Measurements from ENCODE around the gene EHBP1.

The EHBP1 gene

DNA sequence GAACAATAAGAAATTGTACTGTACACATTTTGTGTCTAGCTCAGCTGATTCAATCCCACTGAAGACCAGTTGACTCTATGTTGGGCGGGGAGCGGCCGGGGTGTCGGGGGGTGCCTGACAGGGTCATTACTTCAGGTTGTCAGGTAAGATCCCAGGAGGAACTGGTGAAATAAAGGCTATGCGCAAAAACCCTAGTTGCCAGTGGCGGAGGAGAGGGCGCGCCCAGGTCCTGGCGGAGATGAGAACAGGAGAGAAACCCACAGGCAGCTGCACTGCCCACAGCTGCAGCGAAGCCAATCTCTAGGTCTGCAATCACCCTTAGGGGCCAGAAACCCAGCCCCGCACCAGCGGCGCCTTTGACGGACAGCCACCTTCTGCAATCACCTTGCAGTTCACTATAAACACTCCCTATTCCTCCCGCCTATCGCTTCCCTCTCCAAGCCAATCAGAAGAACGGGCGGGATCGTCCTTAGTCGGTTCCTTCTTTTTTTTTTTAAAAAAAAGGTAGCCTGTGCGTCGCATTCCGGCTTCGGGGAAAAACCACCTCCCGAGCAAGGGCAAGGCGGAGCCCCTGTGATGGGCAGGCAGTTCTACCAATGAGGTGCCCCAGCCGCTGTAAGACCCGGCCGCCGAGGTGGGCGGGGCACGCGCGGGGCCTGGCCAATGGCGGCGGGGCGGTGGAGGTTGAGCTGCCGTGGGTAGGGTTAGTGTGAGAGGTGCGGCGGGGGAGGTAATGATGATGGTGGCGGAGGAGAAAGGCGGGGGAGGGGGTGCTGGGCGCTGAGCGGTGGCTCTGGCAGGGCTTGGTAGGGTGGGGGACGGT lies at the start of gene EHBP1:
TSS of gene EHBP1 (plus strand) at position 707 of the 823 bp plus-strand sequence. CDS start 1,479 bp downstream, outside the sequence.
- in situ Hi-C loops (cut with MboI; ENCODE audit: low sequenced_read_pairs, unreplicated experiment): no loop called here
- TF ChIP-seq, protein P1, sequence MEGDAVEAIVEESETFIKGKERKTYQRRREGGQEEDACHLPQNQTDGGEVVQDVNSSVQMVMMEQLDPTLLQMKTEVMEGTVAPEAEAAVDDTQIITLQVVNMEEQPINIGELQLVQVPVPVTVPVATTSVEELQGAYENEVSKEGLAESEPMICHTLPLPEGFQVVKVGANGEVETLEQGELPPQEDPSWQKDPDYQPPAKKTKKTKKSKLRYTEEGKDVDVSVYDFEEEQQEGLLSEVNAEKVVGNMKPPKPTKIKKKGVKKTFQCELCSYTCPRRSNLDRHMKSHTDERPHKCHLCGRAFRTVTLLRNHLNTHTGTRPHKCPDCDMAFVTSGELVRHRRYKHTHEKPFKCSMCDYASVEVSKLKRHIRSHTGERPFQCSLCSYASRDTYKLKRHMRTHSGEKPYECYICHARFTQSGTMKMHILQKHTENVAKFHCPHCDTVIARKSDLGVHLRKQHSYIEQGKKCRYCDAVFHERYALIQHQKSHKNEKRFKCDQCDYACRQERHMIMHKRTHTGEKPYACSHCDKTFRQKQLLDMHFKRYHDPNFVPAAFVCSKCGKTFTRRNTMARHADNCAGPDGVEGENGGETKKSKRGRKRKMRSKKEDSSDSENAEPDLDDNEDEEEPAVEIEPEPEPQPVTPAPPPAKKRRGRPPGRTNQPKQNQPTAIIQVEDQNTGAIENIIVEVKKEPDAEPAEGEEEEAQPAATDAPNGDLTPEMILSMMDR (IDR thresholded peaks at IDR 0.05; ENCODE audit: borderline replicate concordance, control extremely low read depth, extremely low read depth, insufficient read depth, missing control alignments): no peak
- peak; percentile 99 for DNase-seq (ENCODE audit: low spot score)

- TF ChIP-seq, protein P1 (IDR thresholded peaks at IDR 0.05; ENCODE audit: borderline replicate concordance, control extremely low read depth, extremely low read depth, insufficient read depth, missing control alignments): no peak
- in situ Hi-C loops (cut with MboI; ENCODE audit: low sequenced_read_pairs, unreplicated experiment): no loop called here
- DNase-seq (ENCODE audit: low spot score): no peak
Measured at GRCh38 chr2:62657783-62658182, 47.7 kb upstream of the EHBP1 start.

DNA sequence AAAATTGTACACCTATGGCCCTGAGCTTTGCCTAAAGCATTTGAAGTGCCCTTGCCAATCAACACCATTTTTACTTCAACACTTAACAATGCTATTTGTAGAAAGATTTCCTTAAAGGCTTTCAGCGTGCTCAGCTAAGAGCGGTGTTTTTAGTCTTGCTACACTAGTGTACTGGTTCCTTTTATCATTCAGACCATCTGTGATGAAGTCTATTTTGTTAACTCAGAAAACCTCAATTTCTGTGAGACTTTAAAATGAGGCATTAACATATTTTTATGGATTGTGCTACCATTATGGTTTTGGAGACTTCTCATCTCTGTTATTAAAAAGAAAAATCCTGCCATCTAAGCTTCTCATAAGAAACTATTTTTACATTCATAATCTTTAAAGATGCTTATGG lies 46.6 kb upstream of the EHBP1 start:
- in situ Hi-C loops (cut with MboI; ENCODE audit: low sequenced_read_pairs, unreplicated experiment): no loop called here

GRCh38 chr2:62660087-62660486 lies 45.4 kb upstream of the EHBP1 start:
- TF ChIP-seq, protein P1 (IDR thresholded peaks at IDR 0.05; ENCODE audit: borderline replicate concordance, control extremely low read depth, extremely low read depth, insufficient read depth, missing control alignments): no peak
- peak; percentile 34 for DNase-seq (ENCODE audit: low spot score)

More for the DNA sequence above, 46.6 kb upstream of the EHBP1 start:
- TF ChIP-seq, protein P1 (IDR thresholded peaks at IDR 0.05; ENCODE audit: borderline replicate concordance, control extremely low read depth, extremely low read depth, insufficient read depth, missing control alignments): no peak
- no peak for DNase-seq (ENCODE audit: low spot score)

GRCh38 chr2:62660582-62661262 lies 44.8 kb upstream of the EHBP1 start:
- in situ Hi-C loops (cut with MboI; ENCODE audit: low sequenced_read_pairs, unreplicated experiment): no loop called here
- TF ChIP-seq, protein P1 (IDR thresholded peaks at IDR 0.05; ENCODE audit: borderline replicate concordance, control extremely low read depth, extremely low read depth, insufficient read depth, missing control alignments): no peak
- DNase-seq (ENCODE audit: low spot score): no peak

More at GRCh38 chr2:62660087-62660486, 45.4 kb upstream of the EHBP1 start:
- in situ Hi-C loops (cut with MboI; ENCODE audit: low sequenced_read_pairs, unreplicated experiment): no loop called here

DNA sequence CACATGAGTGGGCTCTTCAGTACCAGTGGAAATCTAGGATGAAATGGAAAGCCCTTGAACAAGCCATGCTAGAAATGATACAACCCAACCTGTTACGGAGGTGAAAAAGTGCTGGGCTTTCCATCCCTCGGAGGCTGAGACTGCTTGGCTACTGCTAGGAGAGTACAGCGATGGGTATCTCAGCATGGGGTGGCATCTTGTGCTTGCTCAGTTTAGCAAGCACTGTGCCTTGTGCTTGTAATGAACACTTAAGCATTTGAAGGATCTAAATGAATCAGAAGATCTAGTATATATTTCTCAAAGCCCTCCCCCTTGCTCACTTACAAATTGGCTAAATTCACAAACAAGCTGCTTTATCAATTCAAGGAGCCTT lies 44.3 kb upstream of the EHBP1 start:
- no peak for DNase-seq (ENCODE audit: low spot score)
- TF ChIP-seq, protein P1 (IDR thresholded peaks at IDR 0.05; ENCODE audit: borderline replicate concordance, control extremely low read depth, extremely low read depth, insufficient read depth, missing control alignments): no peak
- in situ Hi-C loops (cut with MboI; ENCODE audit: low sequenced_read_pairs, unreplicated experiment): no loop called here

All from GM13976 (cell line).